GM18499 (cell line): ENCODE measurements around the gene PHF19.

Experiments used
- ATAC-seq: cut with Tn5 transposase; IDR thresholded peaks from one replicate; pipeline ENCODE4 v1.9.1; 2021; ENCODE audit warnings: moderate number of reproducible peaks; ENCODE audit not compliant: insufficient read depth, unreplicated experiment

The PHF19 gene

GRCh38 chr9:120914396-120914795 lies 37.4 kb upstream of the PHF19 start:
- no peak for ATAC-seq

DNA sequence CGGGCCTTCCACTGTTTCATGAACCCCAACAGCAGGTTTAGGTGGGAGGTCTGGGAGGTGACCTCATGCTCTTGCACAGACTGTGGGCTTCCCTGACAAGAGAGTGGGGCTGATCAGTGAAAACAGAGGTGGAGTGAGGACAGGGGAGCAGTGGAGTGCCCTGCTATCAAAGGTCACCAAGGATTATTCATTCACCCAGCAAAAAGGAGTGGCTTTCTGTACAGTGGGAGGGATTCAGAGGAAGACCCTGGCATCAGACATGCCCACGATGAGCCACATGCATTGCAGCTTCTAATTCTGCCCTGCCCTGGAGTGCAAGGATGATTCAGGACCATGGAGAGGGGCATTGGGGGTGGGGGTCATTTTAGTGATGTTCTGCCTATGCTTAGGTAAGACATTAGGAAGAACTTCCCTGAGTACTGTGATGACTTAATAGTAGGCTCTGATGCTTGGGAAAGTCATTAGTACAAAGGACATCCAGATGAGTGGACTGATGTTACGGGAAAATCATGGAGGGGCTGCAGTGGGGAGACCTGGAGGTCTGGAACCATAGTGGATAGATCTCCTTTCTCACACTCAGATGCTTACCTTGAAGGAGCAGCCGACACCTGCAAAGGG lies 36.8 kb upstream of the PHF19 start:
- no peak for ATAC-seq

DNA sequence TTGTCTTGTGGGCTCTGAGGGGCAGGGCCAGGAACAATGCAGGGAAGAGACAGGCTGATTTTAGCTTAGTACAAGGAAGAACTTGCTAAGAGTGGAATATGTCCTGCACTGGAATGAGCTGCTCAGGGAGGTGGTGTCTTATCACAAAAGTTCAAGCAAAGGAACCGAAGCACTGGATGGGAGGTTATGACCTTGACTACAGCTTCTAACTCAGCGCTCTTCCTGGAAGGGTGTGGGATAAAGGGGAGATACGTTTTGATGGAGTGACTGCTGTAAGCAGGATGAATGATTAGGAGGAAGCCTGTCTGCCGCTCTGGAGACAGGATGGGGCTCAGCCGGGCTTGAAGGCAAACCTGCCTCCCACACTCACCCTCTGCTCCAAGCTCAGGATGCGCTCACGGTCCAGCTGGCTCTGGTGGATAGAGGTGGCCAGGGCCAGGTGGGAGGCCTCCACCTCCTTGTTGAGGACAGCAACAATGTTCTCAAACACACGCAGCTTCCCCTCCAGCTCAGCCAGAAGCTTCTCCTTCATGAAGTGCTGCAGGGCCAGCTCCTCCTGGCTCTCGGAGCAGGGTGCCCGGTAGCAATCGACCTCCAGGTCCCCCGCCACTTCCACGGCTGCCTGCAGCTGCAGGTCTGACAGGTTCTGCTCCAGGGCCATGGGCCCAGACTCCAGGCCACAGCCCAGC lies 36.1 kb upstream of the PHF19 start:
- no peak for ATAC-seq

GRCh38 chr9:120911295-120911837 lies 34.4 kb upstream of the PHF19 start:
- no peak for ATAC-seq

GRCh38 chr9:120910643-120911042 lies 33.7 kb upstream of the PHF19 start:
- ATAC-seq: no peak

GRCh38 chr9:120909904-120910303 lies 32.9 kb upstream of the PHF19 start:
- ATAC-seq: no peak

GRCh38 chr9:120905315-120906164 lies 28.6 kb upstream of the PHF19 start:
- ATAC-seq: no peak

DNA sequence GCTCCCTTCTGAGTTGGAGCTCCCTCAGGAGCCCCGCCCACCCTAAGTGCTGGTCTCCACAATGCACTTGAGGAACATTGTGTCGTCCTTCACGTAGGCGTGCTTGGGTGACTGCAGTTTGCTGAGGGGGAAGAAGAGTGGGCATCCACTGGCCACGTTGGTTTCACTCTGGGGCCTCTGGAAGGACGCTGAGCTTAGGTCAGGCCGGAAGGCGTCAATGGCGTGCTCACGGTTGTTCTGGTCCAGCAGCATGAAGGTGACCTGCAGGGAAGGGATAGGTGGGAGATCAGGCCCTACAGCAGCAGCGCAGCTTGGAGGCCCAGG lies 28.0 kb upstream of the PHF19 start:
- no peak for ATAC-seq

- no peak for ATAC-seq
Measured at GRCh38 chr9:120904061-120904977, 27.3 kb upstream of the PHF19 start.

- ATAC-seq: no peak
Measured at GRCh38 chr9:120902569-120903535, 25.9 kb upstream of the PHF19 start.

DNA sequence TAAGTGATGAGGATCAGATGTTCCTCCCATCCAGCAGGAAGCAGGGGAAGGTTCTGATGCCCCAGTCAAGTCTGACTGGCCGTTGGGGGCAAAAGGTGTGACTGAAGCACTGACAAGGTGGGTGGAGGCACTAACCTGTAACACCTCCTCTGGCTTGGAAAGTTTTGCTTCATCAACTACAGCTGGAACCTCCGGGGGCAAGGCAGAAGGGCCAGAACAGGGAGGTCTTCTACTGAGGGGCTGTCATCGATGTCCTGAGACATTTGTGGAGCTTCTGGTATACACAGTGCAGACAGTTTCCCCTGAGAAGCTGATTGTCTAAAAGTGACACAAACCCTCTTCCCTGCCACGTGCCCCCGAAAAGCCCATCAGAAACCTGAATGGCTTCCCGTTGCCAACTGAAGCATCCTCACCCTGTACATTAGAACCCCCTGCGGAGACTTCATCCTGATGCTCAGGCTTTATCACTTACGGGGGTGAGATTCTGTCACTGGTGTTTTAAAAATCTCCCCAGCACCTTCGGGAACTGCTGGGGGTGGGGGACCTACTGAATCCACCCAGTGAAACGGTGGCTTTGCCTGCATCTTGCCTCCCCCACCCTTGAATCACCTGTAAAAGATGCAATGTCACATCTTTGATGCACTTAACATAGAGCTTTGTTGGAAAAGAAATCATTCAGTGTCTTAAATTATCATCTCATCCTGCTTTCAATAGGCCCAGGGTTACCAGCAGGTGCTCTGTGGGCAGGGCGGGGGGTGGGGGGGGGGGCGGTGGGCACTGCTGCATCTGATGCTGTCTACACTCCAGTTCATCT lies 25.0 kb upstream of the PHF19 start:
- no peak for ATAC-seq

- ATAC-seq: no peak
Measured at GRCh38 chr9:120900824-120901223, 23.8 kb upstream of the PHF19 start.

DNA sequence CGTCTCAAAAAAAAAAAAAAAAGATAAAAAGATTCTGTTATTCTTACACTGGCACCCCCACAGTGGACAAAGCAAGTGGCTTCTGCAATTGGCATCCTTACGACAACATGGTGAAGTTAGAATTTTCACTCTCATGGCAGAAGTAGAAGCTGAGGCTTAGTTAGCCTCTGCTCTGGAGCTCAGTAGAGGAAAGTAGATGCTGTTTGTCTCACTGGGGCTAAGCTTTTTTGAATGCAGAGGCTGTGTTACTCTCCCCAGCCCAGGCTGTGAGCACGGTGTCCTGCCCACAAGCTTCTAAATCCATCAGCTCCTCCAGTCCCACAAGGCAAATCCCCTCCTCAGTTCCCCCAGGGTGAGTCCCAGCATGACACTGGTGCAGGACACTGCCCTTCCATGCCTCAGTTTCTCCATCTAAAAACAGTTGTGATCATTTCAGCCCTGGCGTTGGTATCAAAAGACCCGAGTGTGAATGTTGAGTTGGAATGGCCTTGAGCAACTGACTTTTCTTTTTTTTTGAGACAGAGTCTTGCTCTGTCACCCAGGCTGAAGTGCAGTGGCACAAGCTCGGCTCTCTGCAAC lies 22.6 kb upstream of the PHF19 start:
- ATAC-seq: no peak

DNA sequence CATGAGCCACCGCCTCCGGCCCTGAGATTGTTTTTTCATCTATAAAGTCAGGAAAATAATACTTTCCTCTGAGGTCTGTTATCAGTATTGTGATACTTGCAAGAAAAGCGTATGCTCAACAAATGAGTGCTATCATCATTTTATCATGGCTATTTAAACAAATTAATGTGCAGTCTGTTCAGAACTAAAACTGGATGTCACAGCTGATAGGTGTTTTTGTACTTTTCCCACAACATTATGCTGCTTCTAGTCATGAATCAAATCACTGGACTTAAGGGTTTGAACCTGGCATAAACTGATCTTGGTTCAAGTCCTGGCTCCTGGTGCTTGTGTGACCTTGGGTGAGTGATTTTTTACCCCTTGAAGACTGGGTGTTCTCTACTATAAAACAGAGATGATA lies 21.4 kb upstream of the PHF19 start:
- ATAC-seq: no peak

- no peak for ATAC-seq
Measured at GRCh38 chr9:120895951-120896350, 19.0 kb upstream of the PHF19 start.

GRCh38 chr9:120894321-120895148 lies 17.5 kb upstream of the PHF19 start:
- no peak for ATAC-seq
